Motor neuron (in vitro differentiated cells): ENCODE results near the gene KCNK7. TPM values are rescaled to one million over a fixed set of nuclear protein-coding genes. Genes with fewer than 3 reads are reported as not detected.
A peak's percentile ranks its signal among the peaks of the same experiment; 100 is the strongest.

Experiments used
- ATAC-seq, 8 experiments: fragments of 200-7000 bp; cut with Tn5 transposase; replicated peaks in 6 of 8; 2 replicates each; pipeline ENCODE4 v1.8.0; 2021; ENCODE audit warnings: mild to moderate bottlenecking in 8 of 8, moderate library complexity in 8 of 8
- H3K27ac ChIP-seq, 2 donors: fragments of 250-450 bp; sonication (Bioruptor Pico); 2 replicates each; pipeline ENCODE4 v1.9.0; 2021; ENCODE audit warnings: antibody characterized with exemption in 2 of 2, mild to moderate bottlenecking in 2 of 2, moderate library complexity in 1 of 2
- H3K4me1 ChIP-seq, 2 donors: fragments of 250-450 bp; sonication (Bioruptor Pico); replicated peaks in 1 of 2; 2 replicates each; pipeline ENCODE4 v1.6.1; 2021; ENCODE audit warnings: antibody characterized with exemption in 2 of 2, mild to moderate bottlenecking in 2 of 2, moderate library complexity in 1 of 2
- H3K4me3 ChIP-seq, 5 donors: fragments of 250-450 bp; sonication (Bioruptor Pico); 2 replicates each; pipeline ENCODE4 v1.9.0; 2021; ENCODE audit warnings: antibody characterized with exemption in 5 of 5, mild to moderate bottlenecking in 5 of 5, moderate library complexity in 4 of 5
- WGBS, 10 experiments: fragments of 450-650 bp; shearing (Covaris generic); methylation state at CpG; one replicate each; pipeline ENCODE4 v1.0.0; 2022; 5-methylcytosine and 5-hydroxymethylcytosine counted together
- in situ Hi-C, 9 experiments: fragments of 400-800 bp; cut with MboI; loops; one replicate each; pipeline ENCODE4 v1.15.0; 2021; ENCODE audit warnings: low sequenced_read_pairs in 9 of 9, low pct_unique_long_range_greater_than_20kb in 2 of 9; ENCODE audit not compliant: unreplicated experiment in 9 of 9
- total RNA-seq, 8 experiments: library from RNA; unstranded; fragments of 300-600 nt; gene quantifications; 2 replicates each; pipeline versions ENCODE4 v1.2.3 to v1.2.4, GENCODE V29; 2022

KCNK7 gene
- total RNA-seq, 8 experiments from 2014 or later = 0.18 to 1.9 (median 0.38) TPM; not detected in 1

- peak; percentile 20 to 73 (median 66) for ATAC-seq
- in situ Hi-C loops = no loop called here
- peaks cover 46 to 70% of the 10 kb centered on the region in 2 donors for H3K4me1 ChIP-seq
- peak within 1 kb of the TSS in 1 of 2 donors; percentile 79 for H3K27ac ChIP-seq
- H3K4me3 ChIP-seq = peak within 1 kb of the TSS; percentile 25 to 38 (median 33)
- WGBS, 10 experiments = 0 to 20% (median 0%) methylated on average over 1 to 2 of the region's 79 CpGs; no CpG with 5 or more reads in 7 of the 10 experiments
Observed at GRCh38 chr11:65558002-65558929, 37.3 kb downstream of the KCNK7 start, which contains the start of gene LTBP3. Gene LTBP3, minus strand, starts transcription at chr11:65558359. Its CDS starts 400 bp downstream, at chr11:65557959.

DNA sequence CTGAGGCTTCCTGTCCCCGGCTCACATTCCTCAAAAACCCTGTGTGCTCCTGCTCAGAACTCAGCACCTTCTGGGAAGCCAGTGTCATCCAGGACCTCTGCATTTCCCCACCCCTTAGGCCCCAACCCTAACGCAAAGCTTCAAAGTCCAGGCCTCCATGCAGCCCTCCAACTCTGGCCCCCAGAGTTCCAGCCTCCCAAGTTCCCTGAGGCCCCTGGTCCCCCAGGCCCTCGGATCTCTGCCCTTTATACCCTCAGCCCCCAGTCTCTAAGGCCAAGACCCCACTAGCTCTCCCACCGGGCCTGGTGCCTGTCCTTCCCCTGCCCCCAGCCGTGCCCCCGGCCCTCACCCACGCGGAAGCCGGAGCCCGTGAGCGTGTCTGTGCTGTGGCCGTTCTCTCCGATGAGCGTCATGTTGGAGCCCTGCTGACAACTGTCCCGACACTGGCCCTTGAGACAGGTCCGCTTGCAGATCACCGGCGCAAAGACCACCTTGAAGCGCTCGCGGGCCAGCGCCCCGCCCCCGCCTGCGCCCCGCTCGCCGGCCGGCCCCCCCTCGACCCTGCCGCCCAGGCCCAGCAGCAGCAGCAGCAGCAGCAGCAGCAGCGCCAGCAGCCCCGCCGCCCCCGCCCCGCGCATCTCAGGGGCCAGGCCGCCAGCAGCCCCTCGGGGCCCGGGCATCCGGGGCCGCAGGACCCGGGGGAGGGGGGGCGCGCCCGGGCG lies 38.2 kb downstream of the KCNK7 start:
- Histone ChIP-seq H3K4me3 (peak overlapping the region; percentile 25 to 38 (median 33)), H3K4me1 (peaks cover 47 to 75% of the 10 kb centered on the region in 2 donors), H3K27ac (peak overlapping the region in 1 of 2 donors; percentile 79)
- peak; percentile 0 to 23 (median 15) for ATAC-seq
- WGBS, 10 experiments = 63 to 100% (median 67%) methylated on average over 1 to 2 of the region's 47 CpGs; no CpG with 5 or more reads in 7 of the 10 experiments
- in situ Hi-C loops = no loop called here

GRCh38 chr11:65556470-65557279 lies 38.9 kb downstream of the KCNK7 start:
- no peak overlapping the region for H3K27ac ChIP-seq
- ATAC-seq = no peak
- in situ Hi-C loops = no loop called here
- 80 to 100% (median 85%) methylated on average over 1 to 4 of the region's 12 CpGs; no CpG with 5 or more reads in 6 of the 10 experiments for WGBS, 10 experiments
- H3K4me3 ChIP-seq = no peak overlapping the region
- peaks cover 47 to 75% of the 10 kb centered on the region in 2 donors for H3K4me1 ChIP-seq

GRCh38 chr11:65555693-65556231 lies 39.8 kb downstream of the KCNK7 start:
- in situ Hi-C loops = no loop called here
- Histone ChIP-seq H3K4me3 (no peak overlapping the region), H3K4me1 (peaks cover 40 to 66% of the 10 kb centered on the region in 2 donors), H3K27ac (no peak overlapping the region)
- ATAC-seq = peak; percentile 3 to 65 (median 30)
- 0 to 40% (median 20%) methylated on average over 1 to 2 of the region's 6 CpGs; no CpG with 5 or more reads in 6 of the 10 experiments for WGBS, 10 experiments

DNA sequence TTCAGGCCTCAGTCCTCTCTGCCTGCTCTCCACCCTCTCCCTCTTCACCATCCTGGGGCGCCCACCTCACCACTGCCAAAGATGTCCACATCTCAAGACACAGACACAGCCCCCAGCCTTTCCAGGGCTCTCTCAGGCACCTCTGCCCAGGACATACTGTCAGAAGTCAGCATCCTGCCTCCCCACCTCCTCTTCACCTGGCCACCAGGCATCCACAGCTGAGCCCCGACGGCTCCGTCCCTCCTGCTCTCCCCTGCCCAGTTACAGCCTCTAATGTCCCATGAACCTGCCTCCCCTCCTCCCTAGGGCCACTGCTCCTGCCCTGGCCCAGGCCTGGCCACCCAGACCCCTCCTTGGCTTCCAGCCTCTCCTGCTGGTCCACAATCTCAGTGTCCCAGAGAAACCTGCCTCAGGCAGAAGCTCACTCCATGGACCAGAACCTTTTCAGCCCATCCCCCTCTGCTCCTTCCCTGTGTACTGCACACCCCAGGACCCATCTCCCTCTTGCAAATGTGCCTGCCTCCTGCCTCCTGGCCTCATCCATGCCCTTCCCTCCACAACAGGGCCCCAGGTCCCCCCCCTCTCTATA lies 40.7 kb downstream of the KCNK7 start:
- no peak for ATAC-seq
- Histone ChIP-seq H3K4me3 (no peak overlapping the region), H3K4me1 (peaks cover 40 to 57% of the 10 kb centered on the region in 2 donors), H3K27ac (no peak overlapping the region)
- in situ Hi-C loops = no loop called here
- WGBS, 10 experiments = 70 to 77% methylated on average over 3 to 4 of the region's 4 CpGs; no CpG with 5 or more reads in 8 of the 10 experiments

DNA sequence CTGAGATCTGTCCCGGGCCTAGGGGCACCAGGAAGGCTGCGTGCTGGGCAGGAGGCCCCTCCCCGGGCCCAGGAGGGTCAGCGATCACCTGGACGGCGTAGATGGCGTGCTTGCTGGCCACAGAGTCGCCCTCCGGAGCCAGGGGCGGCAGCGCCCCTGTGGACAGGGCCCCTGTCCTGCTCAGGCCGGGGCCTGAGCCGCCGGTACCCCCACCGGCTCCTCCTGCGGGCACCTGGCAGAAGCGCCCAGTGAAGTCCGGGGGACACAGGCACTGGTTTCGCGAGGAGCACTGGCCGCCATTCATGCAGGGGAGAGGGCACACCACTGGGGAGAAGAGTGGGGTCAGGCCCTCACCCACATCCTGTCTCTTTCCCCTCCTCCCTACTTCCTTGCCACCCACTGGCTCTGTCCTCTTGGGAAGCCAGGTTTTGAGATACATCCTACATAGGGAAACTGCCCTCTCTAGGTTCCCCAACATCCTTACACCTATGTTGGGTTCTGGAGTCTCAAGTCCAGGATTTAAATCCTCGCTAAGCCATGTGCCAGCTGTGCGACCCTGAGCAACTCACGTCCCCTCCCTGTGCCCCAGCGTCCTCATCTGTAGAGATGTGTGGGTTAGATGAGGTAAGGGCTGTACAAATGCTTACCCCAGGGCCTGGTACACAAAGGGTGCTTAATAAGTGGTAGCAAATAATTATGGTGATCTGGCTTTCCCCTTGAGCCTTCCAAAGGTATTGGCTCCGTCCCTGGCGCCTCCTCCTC lies 41.4 kb downstream of the KCNK7 start:
- Histone ChIP-seq H3K27ac (peak overlapping the region in 1 of 2 donors; percentile 43), H3K4me1 (peaks cover 40 to 53% of the 10 kb centered on the region in 2 donors), H3K4me3 (no peak overlapping the region)
- in situ Hi-C loops = no loop called here
- 90 to 100% (median 100%) methylated on average over 2 to 7 of the region's 27 CpGs; no CpG with 5 or more reads in 7 of the 10 experiments for WGBS, 10 experiments
- ATAC-seq = no peak

DNA sequence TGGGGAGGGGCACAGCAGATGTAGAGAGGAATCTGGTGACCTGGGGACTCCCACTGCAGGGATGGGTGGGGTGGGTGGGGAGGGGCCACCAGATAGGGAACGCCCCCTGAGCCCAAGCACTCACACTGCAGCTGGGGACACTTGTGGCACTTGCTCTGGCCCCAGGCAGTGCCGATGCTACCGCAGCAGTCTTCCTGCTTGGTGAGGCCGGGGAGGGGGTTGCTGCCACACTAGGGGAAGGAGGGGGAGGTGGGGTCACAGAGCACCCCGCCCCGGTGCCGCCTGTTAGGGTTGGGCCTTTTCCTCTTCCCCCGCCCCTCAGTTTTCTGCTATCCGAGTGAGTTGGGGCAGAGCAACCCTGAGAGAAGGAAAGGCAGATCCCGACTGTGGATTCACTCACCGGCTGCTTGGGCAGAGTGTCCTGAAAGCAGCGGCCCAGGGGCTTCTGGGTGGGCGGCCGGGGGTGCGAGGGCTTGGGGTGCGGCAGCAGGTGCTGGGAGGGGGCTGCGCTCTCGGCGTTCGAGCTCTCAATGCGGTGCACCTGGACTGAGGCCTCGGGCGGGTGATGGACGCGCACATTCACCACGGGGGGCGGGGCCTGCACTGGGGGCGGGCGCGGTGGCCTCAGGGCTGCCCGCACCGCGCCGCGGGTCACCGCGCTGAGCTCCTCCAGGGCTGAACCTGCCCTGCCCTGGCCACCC lies 42.1 kb downstream of the KCNK7 start:
- Histone ChIP-seq H3K4me3 (no peak overlapping the region), H3K27ac (peak overlapping the region in 1 of 2 donors; percentile 43), H3K4me1 (peaks cover 33 to 45% of the 10 kb centered on the region in 2 donors)
- in situ Hi-C loops = no loop called here
- ATAC-seq = peak in 6 of 8 experiments; percentile 2 to 59 (median 43)
- WGBS, 10 experiments = no CpG with 5 or more reads among the region's 37 CpGs

GRCh38 chr11:65552388-65552951 lies 43.1 kb downstream of the KCNK7 start:
- no peak for ATAC-seq
- in situ Hi-C loops = no loop called here
- H3K4me3 ChIP-seq = no peak overlapping the region
- WGBS, 10 experiments = 80 to 100% (median 86%) methylated on average over 1 to 9 of the region's 9 CpGs; no CpG with 5 or more reads in 2 of the 10 experiments
- H3K4me1 ChIP-seq = peaks cover 27 to 43% of the 10 kb centered on the region in 2 donors
- H3K27ac ChIP-seq = no peak overlapping the region

DNA sequence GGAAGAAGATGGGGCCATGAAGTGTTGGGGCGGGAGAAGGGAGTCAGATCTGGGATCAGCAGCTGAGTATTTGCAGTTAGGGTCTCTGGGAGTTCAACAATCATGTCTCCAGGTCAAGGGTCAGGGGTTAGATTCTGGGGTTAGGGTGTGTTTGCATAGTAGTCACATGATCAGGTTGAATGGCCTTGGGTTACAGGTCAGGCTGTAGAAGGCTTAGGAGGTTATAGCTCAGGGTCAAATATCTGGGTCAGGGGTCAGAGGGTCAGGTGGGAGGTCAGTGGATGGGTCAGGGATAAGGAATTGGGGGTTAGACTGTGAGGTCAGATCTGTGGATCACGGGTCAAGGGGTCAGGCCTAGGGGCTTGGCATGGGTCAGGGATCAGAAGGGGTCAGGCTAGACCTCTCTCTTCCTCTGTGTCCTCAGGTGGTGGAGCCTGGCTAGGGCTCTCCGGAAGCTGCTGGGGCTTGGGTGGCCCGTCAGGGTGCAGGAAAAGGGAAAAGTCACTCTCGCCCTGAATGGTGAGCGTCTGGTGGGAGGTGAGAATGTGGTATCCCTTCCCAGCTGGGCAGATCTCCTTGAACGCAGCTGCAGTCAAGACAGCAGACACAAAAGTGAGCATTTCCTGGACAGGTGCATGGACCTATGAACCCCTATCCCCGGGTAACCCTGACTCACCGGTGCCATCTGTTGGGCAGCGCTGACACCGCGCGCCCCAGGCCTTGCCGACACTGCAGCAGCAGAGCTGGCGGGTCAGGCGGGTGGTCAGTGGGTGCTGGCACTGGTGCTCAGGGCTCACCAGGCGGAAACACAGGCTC lies 43.8 kb downstream of the KCNK7 start:
- in situ Hi-C loops = no loop called here
- WGBS, 10 experiments = 50 to 100% (median 78%) methylated on average over 1 to 10 of the region's 17 CpGs; no CpG with 5 or more reads in 3 of the 10 experiments
- Histone ChIP-seq H3K4me1 (peaks cover 25 to 41% of the 10 kb centered on the region in 2 donors), H3K27ac (no peak overlapping the region), H3K4me3 (no peak overlapping the region)
- peak in 1 of 8 experiments; percentile 41 for ATAC-seq

- in situ Hi-C loops = no loop called here
- 60 to 100% (median 87%) methylated on average over 1 to 2 of the region's 3 CpGs; no CpG with 5 or more reads in 4 of the 10 experiments for WGBS, 10 experiments
- Histone ChIP-seq H3K4me3 (no peak overlapping the region), H3K27ac (no peak overlapping the region), H3K4me1 (peaks cover 9 to 25% of the 10 kb centered on the region in 2 donors)
- ATAC-seq = no peak
Observed at GRCh38 chr11:65549096-65549495, 46.5 kb downstream of the KCNK7 start.
